Osteoblast (primary cell): ENCODE measurements around the gene BSN. TPM values are rescaled to one million over a fixed set of nuclear protein-coding genes. Genes with fewer than 3 reads are reported as not detected.

Experiments
- DNase-seq: peaks from one replicate; pipeline ENCODE4 v3.0.0; 2011; ENCODE audit warnings: low spot score, mixed read lengths; ENCODE audit not compliant: insufficient read length; ENCODE audit errors: missing footprints
- H2AFZ ChIP-seq: 2 replicates; pipeline ENCODE4 v1.6.0; 2011; ENCODE audit warnings: mild to moderate bottlenecking, low read length
- H3K27ac ChIP-seq: 2 replicates; pipeline ENCODE4 v1.5.1; 2011; ENCODE audit warnings: mild to moderate bottlenecking, low read depth, low read length, moderate library complexity
- H3K27me3 ChIP-seq: 2 replicates; pipeline ENCODE4 v1.6.0; 2012; ENCODE audit warnings: mild to moderate bottlenecking, control low read depth, inconsistent platforms, low read length, moderate library complexity; ENCODE audit not compliant: insufficient read depth
- H3K36me3 ChIP-seq: 2 replicates; pipeline ENCODE4 v1.5.1; 2011; ENCODE audit warnings: mild to moderate bottlenecking, low read length, control low read depth, moderate library complexity; ENCODE audit not compliant: insufficient read depth
- H3K4me1 ChIP-seq: 2 replicates; pipeline ENCODE4 v1.5.1; 2011; ENCODE audit warnings: mild to moderate bottlenecking, low read length, control low read depth, moderate library complexity; ENCODE audit not compliant: insufficient read depth
- H3K4me2 ChIP-seq: 2 replicates; pipeline ENCODE4 v1.6.0; 2011; ENCODE audit warnings: mild to moderate bottlenecking, low read length; ENCODE audit not compliant: insufficient read depth
- H3K4me3 ChIP-seq: fragments of 200-600 bp; sonication (generic); 3 replicates; pipeline ENCODE4 v1.5.1; 2012; ENCODE audit warnings: mild to moderate bottlenecking, low read length, inconsistent platforms; ENCODE audit not compliant: insufficient read depth
- H3K79me2 ChIP-seq: 2 replicates; pipeline ENCODE4 v1.6.0; 2012; ENCODE audit warnings: mild to moderate bottlenecking, low read length, control low read depth, inconsistent platforms; ENCODE audit not compliant: insufficient read depth
- H3K9me3 ChIP-seq: 2 replicates; pipeline ENCODE4 v1.5.1; 2011; ENCODE audit warnings: low read depth, low read length, control low read depth
- H4K20me1 ChIP-seq: 2 replicates; pipeline ENCODE4 v1.6.0; 2012; ENCODE audit warnings: mild to moderate bottlenecking, low read length, control low read depth; ENCODE audit not compliant: insufficient read depth
- total RNA-seq: library from RNA; depleted of rRNA; stranded (reverse); fragments of >200 nt; gene quantifications from 2 replicates; pipeline ENCODE4 v1.2.3, GENCODE V29; 2012
- TF ChIP-seq, protein P1 (sequence below): IDR thresholded peaks from 2 replicates; pipeline ENCODE4 v1.5.1; 2011; ENCODE audit warnings: mild to moderate bottlenecking, low read depth, low read length, moderate library complexity; ENCODE audit errors: extremely low read depth

BSN gene
- total RNA-seq, 1 donor, result under 0.01 TPM

GRCh38 chr3:49647741-49648140 lies 93.5 kb downstream of the BSN start:
- H3K36me3 ChIP-seq, result no peaks in the 10 kb centered on the region
- no peak overlapping the region for H3K4me2 ChIP-seq
- H3K27me3 ChIP-seq, result peaks cover 3% of the 10 kb centered on the region
- no peak overlapping the region for H3K4me3 ChIP-seq
- TF ChIP-seq, protein P1, sequence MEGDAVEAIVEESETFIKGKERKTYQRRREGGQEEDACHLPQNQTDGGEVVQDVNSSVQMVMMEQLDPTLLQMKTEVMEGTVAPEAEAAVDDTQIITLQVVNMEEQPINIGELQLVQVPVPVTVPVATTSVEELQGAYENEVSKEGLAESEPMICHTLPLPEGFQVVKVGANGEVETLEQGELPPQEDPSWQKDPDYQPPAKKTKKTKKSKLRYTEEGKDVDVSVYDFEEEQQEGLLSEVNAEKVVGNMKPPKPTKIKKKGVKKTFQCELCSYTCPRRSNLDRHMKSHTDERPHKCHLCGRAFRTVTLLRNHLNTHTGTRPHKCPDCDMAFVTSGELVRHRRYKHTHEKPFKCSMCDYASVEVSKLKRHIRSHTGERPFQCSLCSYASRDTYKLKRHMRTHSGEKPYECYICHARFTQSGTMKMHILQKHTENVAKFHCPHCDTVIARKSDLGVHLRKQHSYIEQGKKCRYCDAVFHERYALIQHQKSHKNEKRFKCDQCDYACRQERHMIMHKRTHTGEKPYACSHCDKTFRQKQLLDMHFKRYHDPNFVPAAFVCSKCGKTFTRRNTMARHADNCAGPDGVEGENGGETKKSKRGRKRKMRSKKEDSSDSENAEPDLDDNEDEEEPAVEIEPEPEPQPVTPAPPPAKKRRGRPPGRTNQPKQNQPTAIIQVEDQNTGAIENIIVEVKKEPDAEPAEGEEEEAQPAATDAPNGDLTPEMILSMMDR, result no peak
- peak; percentile 72 for DNase-seq
- no peak overlapping the region for H3K27ac ChIP-seq
- H4K20me1 ChIP-seq, result no peaks in the 10 kb centered on the region
- H3K79me2 ChIP-seq, result no peaks in the 10 kb centered on the region
- no peaks in the 10 kb centered on the region for H3K9me3 ChIP-seq
- H3K4me1 ChIP-seq, result no peaks in the 10 kb centered on the region
- H2AFZ ChIP-seq, result no peak overlapping the region

GRCh38 chr3:49648354-49649019 lies 94.2 kb downstream of the BSN start:
- Histone ChIP-seq H3K4me2 (no peak overlapping the region), H3K4me1 (no peaks in the 10 kb centered on the region), H3K27ac (no peak overlapping the region), H3K36me3 (no peaks in the 10 kb centered on the region), H3K27me3 (peaks cover 3% of the 10 kb centered on the region), H3K79me2 (no peaks in the 10 kb centered on the region), H3K4me3 (no peak overlapping the region), H3K9me3 (no peaks in the 10 kb centered on the region), H2AFZ (no peak overlapping the region), H4K20me1 (no peaks in the 10 kb centered on the region)
- TF ChIP-seq, protein P1, result no peak
- peak; percentile 22 for DNase-seq

DNA sequence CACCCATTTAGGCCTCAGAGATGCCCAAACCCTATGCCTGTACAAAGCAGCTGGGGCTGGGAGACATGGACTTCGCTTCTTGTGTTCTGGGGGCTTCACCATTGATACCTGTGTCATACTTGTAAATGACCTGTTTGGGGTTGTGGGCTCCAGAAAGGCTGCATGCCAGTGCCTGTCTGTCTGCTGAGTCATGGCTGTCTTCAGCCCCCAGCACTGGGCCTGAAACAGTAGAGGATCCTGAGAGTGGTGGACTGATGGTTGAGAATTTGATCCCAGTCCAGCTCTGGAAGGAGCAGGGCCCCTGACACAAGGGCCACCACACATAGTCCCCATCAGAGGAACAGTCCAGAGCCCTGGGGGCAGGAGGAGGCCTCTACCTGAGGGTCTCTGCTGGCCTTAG lies 95.3 kb downstream of the BSN start:
- H3K9me3 ChIP-seq, result no peaks in the 10 kb centered on the region
- H3K4me3 ChIP-seq, result no peak overlapping the region
- H3K4me1 ChIP-seq, result no peaks in the 10 kb centered on the region
- no peaks in the 10 kb centered on the region for H3K36me3 ChIP-seq
- DNase-seq, result peak; percentile 67
- H3K4me2 ChIP-seq, result no peak overlapping the region
- peaks cover under 1% of the 10 kb centered on the region for H3K27me3 ChIP-seq
- TF ChIP-seq, protein P1, result no peak
- no peak overlapping the region for H3K27ac ChIP-seq
- no peak overlapping the region for H2AFZ ChIP-seq
- H3K79me2 ChIP-seq, result no peaks in the 10 kb centered on the region
- no peaks in the 10 kb centered on the region for H4K20me1 ChIP-seq

DNA sequence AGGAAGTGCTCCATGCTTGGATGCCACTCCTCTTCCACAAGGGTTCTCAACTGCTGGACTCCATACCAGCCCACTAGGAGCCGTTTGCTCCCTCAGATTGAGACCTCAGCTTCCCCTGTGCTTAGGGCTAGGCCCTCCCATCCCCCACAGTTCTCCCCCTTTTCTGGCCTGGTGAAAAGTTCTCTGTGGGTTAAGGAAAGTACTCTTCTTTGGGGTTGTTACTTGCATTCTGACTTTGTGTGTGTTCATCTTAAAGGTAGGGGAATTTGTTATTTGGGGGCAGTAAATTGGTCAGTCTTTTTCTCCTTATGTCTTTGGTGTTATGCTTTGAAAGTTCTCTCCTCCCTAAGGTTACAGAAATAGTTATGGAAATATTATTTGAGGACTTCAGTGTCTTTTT lies 95.9 kb downstream of the BSN start:
- Histone ChIP-seq H3K36me3 (no peaks in the 10 kb centered on the region), H3K27me3 (no peaks in the 10 kb centered on the region), H3K4me3 (no peak overlapping the region), H2AFZ (no peak overlapping the region), H3K4me2 (no peak overlapping the region), H3K4me1 (no peaks in the 10 kb centered on the region), H3K27ac (no peak overlapping the region), H3K9me3 (no peaks in the 10 kb centered on the region), H3K79me2 (no peaks in the 10 kb centered on the region), H4K20me1 (no peaks in the 10 kb centered on the region)
- TF ChIP-seq, protein P1, result no peak
- peak; percentile 79 for DNase-seq
